Lung (tissue), 12 donors: ENCODE data around the gene RNF182. TPM values are rescaled to one million over a fixed set of nuclear protein-coding genes. Genes with fewer than 3 reads are reported as not detected.

Experiments used
- ATAC-seq: fragments of 200-7000 bp; cut with Tn5 transposase; one replicate; pipeline ENCODE4 v1.9.1; 2020; ENCODE audit warnings: moderate number of reproducible peaks; ENCODE audit not compliant: insufficient read depth, low FRiP score
- DNase-seq, 3 donors: peaks; one replicate each; pipeline ENCODE4 v3.0.0-alpha.2; 2013 to 2017
- H3K27ac ChIP-seq, 2 donors: one replicate each; pipeline ENCODE4 v1.5.1; 2013; ENCODE audit warnings: mild to moderate bottlenecking in 2 of 2, moderate library complexity in 2 of 2, control low read depth in 1 of 2, inconsistent platforms in 1 of 2, low read depth in 1 of 2, low read length in 1 of 2
- H3K27me3 ChIP-seq, 3 donors: one replicate each; pipeline ENCODE4 v1.5.1; 2013; ENCODE audit warnings: low read length in 2 of 3; ENCODE audit not compliant: control insufficient read depth in 3 of 3, insufficient read depth in 3 of 3
- H3K36me3 ChIP-seq, 4 donors: one replicate each; pipeline ENCODE4 v1.5.1; 2013; ENCODE audit warnings: low read length in 4 of 4, mild to moderate bottlenecking in 1 of 4, moderate library complexity in 1 of 4; ENCODE audit not compliant: control insufficient read depth in 4 of 4, insufficient read depth in 4 of 4
- H3K4me1 ChIP-seq, 5 donors: one replicate each; pipeline ENCODE4 v1.5.1; 2013; ENCODE audit warnings: low read length in 5 of 5, mild to moderate bottlenecking in 2 of 5, moderate library complexity in 1 of 5; ENCODE audit not compliant: control insufficient read depth in 5 of 5, insufficient read depth in 5 of 5
- H3K4me3 ChIP-seq: one replicate; pipeline ENCODE4 v1.5.1; 2013; ENCODE audit warnings: mild to moderate bottlenecking, control low read depth, moderate library complexity
- H3K9ac ChIP-seq, 2 donors: one replicate each; pipeline ENCODE4 v1.5.1; 2013; ENCODE audit warnings: low read length in 2 of 2, control low read depth in 1 of 2; ENCODE audit not compliant: insufficient read depth in 1 of 2
- H3K9me3 ChIP-seq, 4 donors: one replicate each; pipeline ENCODE4 v1.5.1; 2013; ENCODE audit warnings: low read length in 3 of 4, mild to moderate bottlenecking in 1 of 4, moderate library complexity in 1 of 4; ENCODE audit not compliant: control insufficient read depth in 4 of 4, insufficient read depth in 3 of 4
- WGBS, 2 donors: extraction: QIAGEN DNeasy Blood & Tissue Kit; methylation state at CpG; one replicate each; pipeline ENCODE4 v1.1.7; 2013; 5-methylcytosine and 5-hydroxymethylcytosine counted together
- polyA plus RNA-seq, 2 donors: library from polyadenylated mRNA; stranded (reverse); fragments of 200-250 nt; gene quantifications; one replicate each; pipeline ENCODE4 v1.2.1, GENCODE V29; 2013
- total RNA-seq, 2 donors: library from RNA; depleted of rRNA in 1 of 2; stranded (reverse); fragments of >200 nt in 1 of 2; gene quantifications; one replicate each; pipeline ENCODE4 v1.2.1, GENCODE V29; 2014 to 2021
- TF ChIP-seq, protein P1 (sequence below): IDR thresholded peaks from 2 replicates; pipeline ENCODE4 v1.5.1; 2012; ENCODE audit warnings: mild to moderate bottlenecking; ENCODE audit errors: control extremely low read depth, extremely low read depth
- donor health status: control.
- donor health status: control.
- donor health status: Bipolar disorder and iron deficiency.
- donor health status: healthy.
- donor health status: DM: yes; HTN: yes; CAD: no.

The RNF182 gene
- total and polyA plus RNA-seq, 4 donors, result 0.90 to 5.0 (median 1.8) TPM

DNA sequence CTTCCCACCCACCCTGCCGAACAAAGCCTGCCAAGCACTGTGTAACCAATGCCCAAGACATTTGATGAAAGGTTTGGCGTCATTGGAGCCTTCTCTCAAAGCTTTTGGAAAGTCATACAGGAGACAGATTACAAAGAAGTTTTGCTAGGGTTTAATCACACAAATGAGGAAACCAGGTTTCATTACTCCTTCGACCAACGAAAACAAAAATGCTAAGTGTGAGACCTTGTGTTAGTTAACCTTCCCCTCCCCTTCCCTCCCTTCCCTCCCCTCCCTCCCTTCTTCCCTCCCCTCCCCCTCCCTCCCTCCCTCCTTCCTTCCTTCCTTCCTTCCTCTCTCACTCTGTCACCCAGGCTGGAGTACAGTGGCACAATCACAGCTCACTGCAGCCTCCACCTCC lies 96.7 kb downstream of the RNF182 start:
- peaks cover 0 to 14% (median 2%) of the 10 kb centered on the region in 5 donors for H3K4me1 ChIP-seq
- no peak for ATAC-seq
- no peak overlapping the region for H3K27ac ChIP-seq
- no peak overlapping the region for H3K4me3 ChIP-seq
- H3K9ac ChIP-seq, result no peak overlapping the region
- no peak for DNase-seq
- H3K36me3 ChIP-seq, result no peaks in the 10 kb centered on the region
- no peaks in the 10 kb centered on the region for H3K9me3 ChIP-seq
- WGBS, 2 donors, result 66 to 70% methylated on average over 4 of the region's 4 CpGs
- TF ChIP-seq, protein P1, sequence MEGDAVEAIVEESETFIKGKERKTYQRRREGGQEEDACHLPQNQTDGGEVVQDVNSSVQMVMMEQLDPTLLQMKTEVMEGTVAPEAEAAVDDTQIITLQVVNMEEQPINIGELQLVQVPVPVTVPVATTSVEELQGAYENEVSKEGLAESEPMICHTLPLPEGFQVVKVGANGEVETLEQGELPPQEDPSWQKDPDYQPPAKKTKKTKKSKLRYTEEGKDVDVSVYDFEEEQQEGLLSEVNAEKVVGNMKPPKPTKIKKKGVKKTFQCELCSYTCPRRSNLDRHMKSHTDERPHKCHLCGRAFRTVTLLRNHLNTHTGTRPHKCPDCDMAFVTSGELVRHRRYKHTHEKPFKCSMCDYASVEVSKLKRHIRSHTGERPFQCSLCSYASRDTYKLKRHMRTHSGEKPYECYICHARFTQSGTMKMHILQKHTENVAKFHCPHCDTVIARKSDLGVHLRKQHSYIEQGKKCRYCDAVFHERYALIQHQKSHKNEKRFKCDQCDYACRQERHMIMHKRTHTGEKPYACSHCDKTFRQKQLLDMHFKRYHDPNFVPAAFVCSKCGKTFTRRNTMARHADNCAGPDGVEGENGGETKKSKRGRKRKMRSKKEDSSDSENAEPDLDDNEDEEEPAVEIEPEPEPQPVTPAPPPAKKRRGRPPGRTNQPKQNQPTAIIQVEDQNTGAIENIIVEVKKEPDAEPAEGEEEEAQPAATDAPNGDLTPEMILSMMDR, result no peak
- H3K27me3 ChIP-seq, result no peaks in the 10 kb centered on the region

DNA sequence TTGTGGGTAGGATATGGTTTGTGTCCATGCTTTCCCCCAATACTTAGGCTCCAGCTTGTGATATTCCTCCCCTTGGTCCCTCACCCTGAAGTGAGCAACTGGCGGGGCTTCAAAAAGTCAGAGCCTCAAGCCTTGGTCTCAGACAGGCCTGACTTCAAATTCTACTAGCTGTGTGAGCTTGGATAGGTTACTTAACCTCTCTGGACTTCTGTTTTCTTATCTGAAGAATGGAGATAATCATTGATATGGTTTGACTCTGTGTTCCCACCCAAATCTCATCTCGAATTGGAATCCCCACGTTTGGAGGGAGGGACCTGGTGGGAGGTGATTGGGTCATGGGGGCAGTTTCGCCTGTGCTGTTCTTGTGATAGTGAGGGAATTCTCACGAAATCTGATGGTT lies 97.9 kb downstream of the RNF182 start:
- ATAC-seq (no peak), DNase-seq (no peak)
- TF ChIP-seq, protein P1, result no peak
- H3K4me3 ChIP-seq, result no peak overlapping the region
- no peaks in the 10 kb centered on the region for H3K27me3 ChIP-seq
- peaks cover 0 to 2% (median 0%) of the 10 kb centered on the region in 5 donors for H3K4me1 ChIP-seq
- no peak overlapping the region for H3K27ac ChIP-seq
- 87 to 91% methylated on average over 5 of the region's 5 CpGs for WGBS, 2 donors
- no peak overlapping the region for H3K9ac ChIP-seq
- no peaks in the 10 kb centered on the region for H3K9me3 ChIP-seq
- no peaks in the 10 kb centered on the region for H3K36me3 ChIP-seq

DNA sequence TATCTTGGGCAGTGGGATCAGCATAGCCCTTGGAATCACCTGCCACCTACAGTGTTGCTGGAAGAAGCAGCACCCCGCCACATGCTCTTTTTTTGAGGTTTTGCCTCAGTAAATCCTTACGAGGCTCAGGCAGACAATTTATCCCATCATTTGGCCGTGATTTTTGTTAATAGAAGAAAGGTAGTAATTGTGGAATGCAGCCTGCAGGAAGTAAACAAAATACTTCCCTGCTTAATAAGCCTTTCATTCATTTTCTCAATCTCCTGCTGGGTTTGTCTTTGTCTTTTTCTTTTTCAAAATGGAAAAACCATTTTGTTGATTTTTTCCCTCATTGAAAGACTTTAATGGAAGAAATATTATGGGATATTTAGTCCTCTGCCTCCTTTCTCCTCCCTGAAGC lies 99.1 kb downstream of the RNF182 start:
- H3K9me3 ChIP-seq, result no peaks in the 10 kb centered on the region
- no peak overlapping the region for H3K4me3 ChIP-seq
- no peak for DNase-seq
- H3K9ac ChIP-seq, result no peak overlapping the region
- no peak overlapping the region for H3K27ac ChIP-seq
- no peaks in the 10 kb centered on the region for H3K4me1 ChIP-seq
- TF ChIP-seq, protein P1, result no peak
- no peaks in the 10 kb centered on the region for H3K27me3 ChIP-seq
- ATAC-seq, result no peak
- H3K36me3 ChIP-seq, result no peaks in the 10 kb centered on the region
- WGBS, 2 donors, result 69 to 72% methylated on average over 3 of the region's 3 CpGs

DNA sequence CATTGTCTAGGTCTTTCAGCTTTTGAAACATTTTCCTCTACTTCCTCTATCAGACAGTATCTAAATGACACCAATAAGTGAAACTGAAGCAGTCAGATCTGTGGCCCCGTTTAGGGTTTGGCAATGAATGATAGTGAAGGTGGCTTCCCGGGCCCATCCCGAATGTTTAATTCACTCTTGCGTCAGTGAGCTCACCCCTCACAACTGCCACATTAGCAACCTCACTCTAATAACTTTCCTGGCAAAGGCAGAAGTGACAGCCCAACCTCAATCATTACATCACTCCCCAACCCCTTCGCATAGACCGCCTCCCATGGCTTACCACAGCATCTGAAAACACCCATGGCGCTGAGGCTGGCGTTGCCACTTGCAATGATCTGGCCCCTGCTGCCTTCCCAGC lies 100.4 kb downstream of the RNF182 start:
- DNase-seq (no peak), ATAC-seq (no peak)
- Histone ChIP-seq H3K4me1 (no peaks in the 10 kb centered on the region), H3K9me3 (no peaks in the 10 kb centered on the region), H3K9ac (no peak overlapping the region), H3K36me3 (no peaks in the 10 kb centered on the region), H3K4me3 (no peak overlapping the region), H3K27me3 (no peaks in the 10 kb centered on the region), H3K27ac (no peak overlapping the region)
- TF ChIP-seq, protein P1, result no peak
- WGBS, 2 donors, result 30 to 65% methylated on average over 8 of the region's 8 CpGs
